WTC11 (cell line): Measurements from ENCODE around the gene PSMB10. TPM values are rescaled to one million over a fixed set of nuclear protein-coding genes. Genes with fewer than 3 reads are reported as not detected.

Source experiments
- ATAC-seq: fragments of 200-7000 bp; cut with Tn5 transposase; 2 replicates; pipeline ENCODE4 v1.10.0; 2021; ENCODE audit warnings: mild to moderate bottlenecking, moderate library complexity
- CTCF ChIA-PET: fragments of 300-600 bp; sonication (Branson Sonifier 250); formaldehyde crosslinking; loops from one replicate; lab custom pipeline; 2021; ENCODE audit warnings: antibody characterized with exemption; lab: Charles Lee
- POLR2A ChIA-PET: fragments of 350-600 bp; sonication (Branson Sonifier 250); formaldehyde crosslinking; loops from one replicate; lab custom pipeline; 2021; ENCODE audit warnings: antibody characterized with exemption; lab: Charles Lee
- DNase-seq: peaks from one replicate; pipeline ENCODE4 v3.0.0; 2021; ENCODE audit warnings: low spot score
- H3K27ac Mint-ChIP-seq: 2 replicates; pipeline ENCODE4 v1.8.0; 2021; ENCODE audit warnings: mixed read lengths
- H3K27me3 Mint-ChIP-seq: 2 replicates; pipeline ENCODE4 v1.8.0; 2021; ENCODE audit warnings: low read depth, mild to moderate bottlenecking, moderate library complexity, mixed read lengths
- H3K36me3 Mint-ChIP-seq: 2 replicates; pipeline ENCODE4 v1.8.0; 2021; ENCODE audit warnings: mixed read lengths
- H3K4me1 Mint-ChIP-seq: 2 replicates; pipeline ENCODE4 v1.8.0; 2022; ENCODE audit warnings: mixed read lengths
- H3K4me3 Mint-ChIP-seq: 2 replicates; pipeline ENCODE4 v1.8.0; 2021; ENCODE audit warnings: mild to moderate bottlenecking, moderate library complexity, mixed read lengths
- H3K9me3 Mint-ChIP-seq: 2 replicates; pipeline ENCODE4 v1.8.0; 2021; ENCODE audit warnings: mixed read lengths
- EMX1 ChIP-seq: fragments of 250-450 bp; sonication (Bioruptor Pico); IDR thresholded peaks from 2 replicates; pipeline ENCODE4 v1.8.0; 2021; ENCODE audit warnings: mild to moderate bottlenecking
- ESRRA ChIP-seq: sonication (generic); formaldehyde crosslinking; IDR thresholded peaks from 2 replicates; pipeline ENCODE4 v1.8.1; 2022; ENCODE audit warnings: mild to moderate bottlenecking, missing genetic modification reagents, borderline replicate concordance
- JUN ChIP-seq: sonication (generic); formaldehyde crosslinking; IDR thresholded peaks from 2 replicates; pipeline ENCODE4 v1.8.0; 2023; ENCODE audit warnings: mild to moderate bottlenecking, missing genetic modification reagents
- NFATC4 ChIP-seq: fragments of 250-450 bp; sonication (Bioruptor Pico); IDR thresholded peaks from 2 replicates; pipeline ENCODE4 v1.9.0; 2021; ENCODE audit warnings: mild to moderate bottlenecking
- NFE2L1 ChIP-seq: sonication (generic); formaldehyde crosslinking; IDR thresholded peaks from 2 replicates; pipeline ENCODE4 v1.8.1; 2023; ENCODE audit warnings: missing genetic modification reagents
- NFYB ChIP-seq: sonication (generic); formaldehyde crosslinking; conservative IDR thresholded peaks from 2 replicates; pipeline ENCODE4 v1.8.0; 2022; ENCODE audit warnings: low read depth, missing genetic modification reagents
- NR2C2 ChIP-seq: sonication (generic); formaldehyde crosslinking; IDR thresholded peaks from 2 replicates; pipeline ENCODE4 v1.8.0; 2022; ENCODE audit warnings: mild to moderate bottlenecking, missing genetic modification reagents
- NR3C1 ChIP-seq: sonication (generic); formaldehyde crosslinking; conservative IDR thresholded peaks from 2 replicates; pipeline ENCODE4 v1.8.1; 2023; ENCODE audit warnings: low read depth, mild to moderate bottlenecking, missing genetic modification reagents
- OVOL2 ChIP-seq: fragments of 250-450 bp; sonication (Bioruptor Pico); IDR thresholded peaks from 2 replicates; pipeline ENCODE4 v1.9.0; 2021; ENCODE audit warnings: mild to moderate bottlenecking, borderline replicate concordance
- SP1 ChIP-seq: sonication (generic); formaldehyde crosslinking; conservative IDR thresholded peaks from 2 replicates; pipeline ENCODE4 v1.8.1; 2022; ENCODE audit warnings: missing genetic modification reagents
- TCF7 ChIP-seq: sonication (generic); formaldehyde crosslinking; IDR thresholded peaks from 2 replicates; pipeline ENCODE4 v1.8.0; 2022; ENCODE audit warnings: mild to moderate bottlenecking, low read depth, missing genetic modification reagents, moderate library complexity
- ZNF317 ChIP-seq: sonication (generic); formaldehyde crosslinking; IDR thresholded peaks from 2 replicates; pipeline ENCODE4 v1.8.1; 2023; ENCODE audit warnings: low read depth, mild to moderate bottlenecking, moderate library complexity, missing genetic modification reagents, borderline replicate concordance
- ZNF396 ChIP-seq: fragments of 250-450 bp; sonication (Bioruptor Pico); IDR thresholded peaks from 2 replicates; pipeline ENCODE4 v1.8.0; 2021; ENCODE audit warnings: mild to moderate bottlenecking, moderate library complexity, borderline replicate concordance
- total RNA-seq: library from RNA; stranded (reverse); gene quantifications from 3 replicates; pipeline ENCODE4 v1.2.3, GENCODE V29; 2021
- TF ChIP-seq, protein P1 (sequence below): sonication (generic); formaldehyde crosslinking; IDR thresholded peaks from 2 replicates; pipeline ENCODE4 v1.8.0; 2022; ENCODE audit warnings: mild to moderate bottlenecking, missing genetic modification reagents
- TF ChIP-seq, protein P2 (sequence below): sonication (generic); formaldehyde crosslinking; conservative IDR thresholded peaks from 2 replicates; pipeline ENCODE4 v1.8.1; 2022; ENCODE audit warnings: mild to moderate bottlenecking, missing genetic modification reagents
- TF ChIP-seq, protein P3 (sequence below): sonication (generic); formaldehyde crosslinking; IDR thresholded peaks from 2 replicates; pipeline ENCODE4 v1.8.1; 2022; ENCODE audit warnings: mild to moderate bottlenecking, moderate library complexity, missing genetic modification reagents
- TF ChIP-seq, protein P4 (sequence below): sonication (generic); formaldehyde crosslinking; IDR thresholded peaks from 2 replicates; pipeline ENCODE4 v1.8.0; 2022; ENCODE audit warnings: missing genetic modification reagents
- TF ChIP-seq, protein P5 (sequence below): sonication (generic); formaldehyde crosslinking; IDR thresholded peaks from 2 replicates; pipeline ENCODE4 v1.8.1; 2023; ENCODE audit warnings: mild to moderate bottlenecking, missing genetic modification reagents, moderate library complexity
- TF ChIP-seq, protein P6 (sequence below): sonication (generic); formaldehyde crosslinking; IDR thresholded peaks from 2 replicates; pipeline ENCODE4 v1.8.1; 2023; ENCODE audit warnings: mild to moderate bottlenecking, missing genetic modification reagents

PSMB10 gene
- total RNA-seq, 1 experiment from 2014 or later, result 40.9 TPM

DNA sequence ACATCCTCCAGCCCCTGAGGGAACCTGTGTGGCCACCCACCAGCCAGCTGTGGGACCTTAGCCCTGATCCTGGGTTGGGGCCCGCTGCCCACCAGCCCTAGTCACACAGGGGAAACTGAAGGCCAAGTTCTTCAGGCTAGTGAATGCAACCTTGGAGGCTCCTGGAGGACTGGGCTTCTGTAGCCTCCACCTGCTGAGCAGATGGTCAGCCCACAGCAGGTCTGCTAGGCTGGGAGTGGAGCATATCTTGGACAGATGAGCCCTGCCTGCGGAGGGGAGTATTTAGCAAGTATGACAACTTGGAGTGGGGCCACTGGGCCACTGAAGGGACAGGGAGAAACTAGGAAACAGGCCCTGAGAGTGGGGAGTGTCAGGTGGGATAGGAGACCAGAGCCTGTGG lies 39.6 kb upstream of the PSMB10 start:
- Mint-ChIP-seq H3K4me3 (no peak overlapping the region), H3K27ac (peak overlapping the region; percentile 8; the same call in 1 of the 2 replicates), H3K27me3 (peaks cover 8% of the 10 kb centered on the region; the same call in 1 of the 2 replicates), H3K36me3 (no peaks in the 10 kb centered on the region), H3K9me3 (no peaks in the 10 kb centered on the region), H3K4me1 (no peaks in the 10 kb centered on the region; the same call in 1 of the 2 replicates)
- DNase-seq, result no peak
- ATAC-seq, result no peak
- ChIA-PET CTCF (no interaction called here), POLR2A (interaction anchor here (0.5 kb wide), 1 partner anchor 1376 kb away, joined by 8 read pairs; no protein-coding TSS in a partner anchor)
- TF ChIP-seq, protein P1, sequence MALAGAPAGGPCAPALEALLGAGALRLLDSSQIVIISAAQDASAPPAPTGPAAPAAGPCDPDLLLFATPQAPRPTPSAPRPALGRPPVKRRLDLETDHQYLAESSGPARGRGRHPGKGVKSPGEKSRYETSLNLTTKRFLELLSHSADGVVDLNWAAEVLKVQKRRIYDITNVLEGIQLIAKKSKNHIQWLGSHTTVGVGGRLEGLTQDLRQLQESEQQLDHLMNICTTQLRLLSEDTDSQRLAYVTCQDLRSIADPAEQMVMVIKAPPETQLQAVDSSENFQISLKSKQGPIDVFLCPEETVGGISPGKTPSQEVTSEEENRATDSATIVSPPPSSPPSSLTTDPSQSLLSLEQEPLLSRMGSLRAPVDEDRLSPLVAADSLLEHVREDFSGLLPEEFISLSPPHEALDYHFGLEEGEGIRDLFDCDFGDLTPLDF, result no peak
- TF ChIP-seq, protein P2, sequence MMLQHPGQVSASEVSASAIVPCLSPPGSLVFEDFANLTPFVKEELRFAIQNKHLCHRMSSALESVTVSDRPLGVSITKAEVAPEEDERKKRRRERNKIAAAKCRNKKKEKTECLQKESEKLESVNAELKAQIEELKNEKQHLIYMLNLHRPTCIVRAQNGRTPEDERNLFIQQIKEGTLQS, result no peak
- TF ChIP-seq NR3C1 (CRISPR knock-in tag) (no peak), JUN (CRISPR knock-in tag) (no peak), ZNF396 (CRISPR knock-in tag) (no peak), NR2C2 (CRISPR knock-in tag) (no peak), ESRRA (no peak), ZNF317 (CRISPR knock-in tag) (no peak), NFE2L1 (CRISPR knock-in tag) (no peak), EMX1 (CRISPR knock-in tag) (no peak), NFYB (no peak), NFATC4 (CRISPR knock-in tag) (no peak), OVOL2 (CRISPR knock-in tag) (no peak), TCF7 (no peak), SP1 (CRISPR knock-in tag) (no peak)
- TF ChIP-seq, protein P3, sequence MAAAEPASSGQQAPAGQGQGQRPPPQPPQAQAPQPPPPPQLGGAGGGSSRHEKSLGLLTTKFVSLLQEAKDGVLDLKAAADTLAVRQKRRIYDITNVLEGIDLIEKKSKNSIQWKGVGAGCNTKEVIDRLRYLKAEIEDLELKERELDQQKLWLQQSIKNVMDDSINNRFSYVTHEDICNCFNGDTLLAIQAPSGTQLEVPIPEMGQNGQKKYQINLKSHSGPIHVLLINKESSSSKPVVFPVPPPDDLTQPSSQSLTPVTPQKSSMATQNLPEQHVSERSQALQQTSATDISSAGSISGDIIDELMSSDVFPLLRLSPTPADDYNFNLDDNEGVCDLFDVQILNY (CRISPR knock-in tag), result no peak
- TF ChIP-seq, protein P4, sequence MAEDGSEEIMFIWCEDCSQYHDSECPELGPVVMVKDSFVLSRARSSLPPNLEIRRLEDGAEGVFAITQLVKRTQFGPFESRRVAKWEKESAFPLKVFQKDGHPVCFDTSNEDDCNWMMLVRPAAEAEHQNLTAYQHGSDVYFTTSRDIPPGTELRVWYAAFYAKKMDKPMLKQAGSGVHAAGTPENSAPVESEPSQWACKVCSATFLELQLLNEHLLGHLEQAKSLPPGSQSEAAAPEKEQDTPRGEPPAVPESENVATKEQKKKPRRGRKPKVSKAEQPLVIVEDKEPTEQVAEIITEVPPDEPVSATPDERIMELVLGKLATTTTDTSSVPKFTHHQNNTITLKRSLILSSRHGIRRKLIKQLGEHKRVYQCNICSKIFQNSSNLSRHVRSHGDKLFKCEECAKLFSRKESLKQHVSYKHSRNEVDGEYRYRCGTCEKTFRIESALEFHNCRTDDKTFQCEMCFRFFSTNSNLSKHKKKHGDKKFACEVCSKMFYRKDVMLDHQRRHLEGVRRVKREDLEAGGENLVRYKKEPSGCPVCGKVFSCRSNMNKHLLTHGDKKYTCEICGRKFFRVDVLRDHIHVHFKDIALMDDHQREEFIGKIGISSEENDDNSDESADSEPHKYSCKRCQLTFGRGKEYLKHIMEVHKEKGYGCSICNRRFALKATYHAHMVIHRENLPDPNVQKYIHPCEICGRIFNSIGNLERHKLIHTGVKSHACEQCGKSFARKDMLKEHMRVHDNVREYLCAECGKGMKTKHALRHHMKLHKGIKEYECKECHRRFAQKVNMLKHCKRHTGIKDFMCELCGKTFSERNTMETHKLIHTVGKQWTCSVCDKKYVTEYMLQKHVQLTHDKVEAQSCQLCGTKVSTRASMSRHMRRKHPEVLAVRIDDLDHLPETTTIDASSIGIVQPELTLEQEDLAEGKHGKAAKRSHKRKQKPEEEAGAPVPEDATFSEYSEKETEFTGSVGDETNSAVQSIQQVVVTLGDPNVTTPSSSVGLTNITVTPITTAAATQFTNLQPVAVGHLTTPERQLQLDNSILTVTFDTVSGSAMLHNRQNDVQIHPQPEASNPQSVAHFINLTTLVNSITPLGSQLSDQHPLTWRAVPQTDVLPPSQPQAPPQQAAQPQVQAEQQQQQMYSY (CRISPR knock-in tag), result no peak
- TF ChIP-seq, protein P5, sequence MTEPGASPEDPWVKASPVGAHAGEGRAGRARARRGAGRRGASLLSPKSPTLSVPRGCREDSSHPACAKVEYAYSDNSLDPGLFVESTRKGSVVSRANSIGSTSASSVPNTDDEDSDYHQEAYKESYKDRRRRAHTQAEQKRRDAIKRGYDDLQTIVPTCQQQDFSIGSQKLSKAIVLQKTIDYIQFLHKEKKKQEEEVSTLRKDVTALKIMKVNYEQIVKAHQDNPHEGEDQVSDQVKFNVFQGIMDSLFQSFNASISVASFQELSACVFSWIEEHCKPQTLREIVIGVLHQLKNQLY (CRISPR knock-in tag), result no peak
- TF ChIP-seq, protein P6, sequence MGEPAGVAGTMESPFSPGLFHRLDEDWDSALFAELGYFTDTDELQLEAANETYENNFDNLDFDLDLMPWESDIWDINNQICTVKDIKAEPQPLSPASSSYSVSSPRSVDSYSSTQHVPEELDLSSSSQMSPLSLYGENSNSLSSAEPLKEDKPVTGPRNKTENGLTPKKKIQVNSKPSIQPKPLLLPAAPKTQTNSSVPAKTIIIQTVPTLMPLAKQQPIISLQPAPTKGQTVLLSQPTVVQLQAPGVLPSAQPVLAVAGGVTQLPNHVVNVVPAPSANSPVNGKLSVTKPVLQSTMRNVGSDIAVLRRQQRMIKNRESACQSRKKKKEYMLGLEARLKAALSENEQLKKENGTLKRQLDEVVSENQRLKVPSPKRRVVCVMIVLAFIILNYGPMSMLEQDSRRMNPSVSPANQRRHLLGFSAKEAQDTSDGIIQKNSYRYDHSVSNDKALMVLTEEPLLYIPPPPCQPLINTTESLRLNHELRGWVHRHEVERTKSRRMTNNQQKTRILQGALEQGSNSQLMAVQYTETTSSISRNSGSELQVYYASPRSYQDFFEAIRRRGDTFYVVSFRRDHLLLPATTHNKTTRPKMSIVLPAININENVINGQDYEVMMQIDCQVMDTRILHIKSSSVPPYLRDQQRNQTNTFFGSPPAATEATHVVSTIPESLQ, result no peak
